Stimulated activated CD8-positive, alpha-beta memory T cell treated with anti-CD3 and anti-CD28 coated beads, Interleukin-4, amount 100 ng/mL, for 48 hours (primary cell): Measurements from ENCODE around the gene RASGRF1.
A peak's percentile ranks its signal among the peaks of the same experiment; 100 is the strongest.

ENCODE experiments used
- DNase-seq: peaks from one replicate; pipeline ENCODE4 v3.0.0-alpha.2; 2020

RASGRF1 gene

DNA sequence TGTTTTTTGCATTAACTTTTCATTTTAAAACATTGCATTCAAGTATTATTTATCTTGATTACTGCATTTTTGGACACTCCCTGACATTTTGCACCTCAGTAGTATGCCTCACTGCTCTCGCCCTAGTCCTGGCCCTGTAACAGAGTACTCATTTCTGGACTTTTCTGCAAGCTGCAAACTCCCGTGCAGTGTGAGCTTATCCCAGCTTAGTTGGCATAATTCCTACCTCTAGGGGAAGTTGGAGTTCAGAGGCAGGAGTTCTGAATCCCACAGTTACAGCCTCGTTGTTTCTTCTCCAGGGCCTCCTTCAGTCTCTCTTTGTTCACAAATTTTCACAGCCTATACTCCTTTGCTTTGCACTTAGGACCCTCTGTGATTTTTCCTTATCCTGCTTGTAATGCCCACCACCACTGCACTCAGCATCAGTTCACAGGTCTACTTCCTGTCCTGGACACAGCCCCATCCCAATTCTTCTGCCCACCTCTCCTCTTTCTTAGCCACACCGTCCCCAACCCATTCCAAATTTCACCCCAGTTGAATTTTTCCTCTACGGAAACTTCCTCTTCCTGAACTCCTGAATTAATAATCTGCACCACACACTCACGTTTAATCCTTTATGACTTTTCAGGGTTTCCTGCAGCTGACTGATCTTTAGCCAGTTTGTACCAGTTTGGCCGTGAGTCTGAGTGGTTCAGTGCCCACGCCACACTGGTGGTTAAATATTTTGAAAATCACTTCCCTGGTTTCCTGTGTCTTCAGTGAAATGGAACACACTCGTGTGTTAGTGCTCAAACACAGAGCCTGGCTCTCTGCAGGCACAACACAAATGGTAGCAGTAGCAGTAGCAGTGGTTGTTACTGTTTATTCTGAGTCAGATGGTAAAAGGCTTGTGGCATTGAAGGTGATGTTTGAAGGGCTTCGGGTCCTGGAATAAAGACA, 139.4 kb downstream of the RASGRF1 start:
- no peak for DNase-seq

DNA sequence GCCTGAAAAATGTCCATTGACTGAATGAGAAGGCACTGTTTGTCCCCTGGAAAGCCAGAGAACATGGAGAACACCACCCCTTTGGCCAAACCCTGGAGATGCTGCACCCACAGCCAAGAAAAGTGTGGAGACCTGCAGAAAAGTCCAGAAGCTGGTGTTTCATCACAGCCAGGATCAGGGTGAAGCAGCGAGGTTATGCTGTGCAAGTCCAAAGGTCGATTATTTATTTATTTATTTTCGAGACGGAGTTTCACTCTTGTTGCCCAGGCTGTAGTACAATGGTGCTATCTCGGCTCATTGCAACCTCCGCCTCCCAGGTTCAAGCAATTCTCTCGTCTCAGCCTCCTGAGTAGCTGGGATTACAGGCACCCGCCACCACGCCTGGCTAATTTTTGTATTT, 140.2 kb downstream of the RASGRF1 start:
- DNase-seq = no peak

DNA sequence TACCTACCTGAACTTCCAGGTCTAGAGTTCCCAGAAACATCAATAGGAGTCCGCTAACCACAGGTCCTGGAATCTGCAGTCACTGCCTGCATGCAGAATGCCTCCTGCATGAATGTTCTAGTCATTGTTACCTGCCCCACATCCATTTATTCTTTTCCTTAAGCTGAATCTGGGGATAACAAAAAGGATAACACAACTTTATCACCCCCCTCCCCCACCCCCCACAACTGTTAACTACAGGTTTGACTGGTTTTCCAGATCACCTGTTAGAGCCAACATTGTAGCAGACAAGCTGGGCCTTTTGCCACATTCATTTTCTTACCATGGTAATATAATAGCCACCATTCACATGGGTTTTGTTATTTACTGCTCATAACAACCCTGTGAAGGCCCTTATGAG, 141.1 kb downstream of the RASGRF1 start:
- no peak for DNase-seq

DNA sequence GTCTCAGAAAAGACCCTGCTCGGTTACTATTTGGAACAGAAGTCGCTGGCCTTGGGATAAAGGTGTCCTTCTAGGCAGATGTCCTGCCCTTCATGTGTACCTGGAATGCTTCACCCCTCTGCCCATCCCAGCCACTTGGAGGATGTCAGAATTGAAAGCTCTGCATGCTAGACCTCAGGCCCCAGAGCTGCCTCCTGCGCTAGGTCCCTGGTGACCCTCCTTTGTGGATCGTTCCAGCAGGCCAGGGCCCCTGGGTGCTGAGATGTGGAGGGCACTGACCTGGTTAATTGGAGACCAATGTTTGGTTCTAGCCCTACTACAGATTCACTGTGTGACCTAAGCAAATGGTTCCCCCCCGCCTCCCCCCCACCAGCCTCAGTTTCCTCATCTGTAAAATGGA, 143.1 kb downstream of the RASGRF1 start:
- DNase-seq = no peak

DNA sequence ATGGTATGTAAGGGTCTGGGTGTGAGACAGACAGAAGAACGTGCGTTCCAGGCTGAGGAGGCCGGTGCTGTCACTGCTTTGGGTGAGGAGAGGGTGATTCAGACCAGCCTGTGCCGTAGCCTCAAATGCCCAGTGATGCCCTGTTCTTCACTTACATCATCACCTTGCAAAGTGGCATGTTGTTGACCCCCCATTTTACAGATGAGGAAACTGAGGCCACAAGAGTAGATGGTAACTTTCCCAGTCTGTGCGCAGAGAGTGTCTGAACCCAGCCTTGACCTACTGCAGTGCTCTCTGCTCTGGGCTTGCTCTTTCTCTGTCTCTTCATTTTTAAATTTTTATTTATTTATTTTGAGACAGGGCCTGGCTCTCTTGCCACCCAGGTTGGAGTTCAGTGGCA, 144.1 kb downstream of the RASGRF1 start:
- no peak for DNase-seq

- DNase-seq = peak; percentile 80
Observed at GRCh38 chr15:78944669-78945407, 145.7 kb downstream of the RASGRF1 start, which contains the start of gene CTSH. CTSH (minus strand) TSS chr15:78945046; CDS start chr15:78944981, 65 bp downstream.

- DNase-seq = no peak
Observed at GRCh38 chr15:78944202-78944625, 146.4 kb downstream of the RASGRF1 start.

- DNase-seq = no peak
Observed at GRCh38 chr15:78943692-78944091, 146.9 kb downstream of the RASGRF1 start.

DNA sequence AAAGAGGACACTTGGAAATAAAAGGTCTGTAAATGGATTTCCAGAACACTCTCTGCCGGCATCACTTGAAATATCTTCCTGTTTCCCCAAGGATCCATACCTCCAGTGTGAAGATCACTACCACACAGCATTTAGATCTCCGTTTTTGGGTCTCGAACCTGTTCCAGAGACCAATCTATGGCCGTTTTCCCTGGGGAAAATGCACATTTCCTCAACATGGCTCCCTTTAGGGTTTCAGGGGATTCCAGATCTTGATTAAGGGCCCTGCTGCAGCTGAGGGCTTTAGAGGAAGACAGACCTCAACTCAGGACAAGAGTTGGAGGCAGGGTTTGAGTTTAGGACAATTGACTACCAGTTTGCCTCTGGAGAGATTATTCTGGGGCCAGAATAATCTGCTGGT, 147.8 kb downstream of the RASGRF1 start:
- no peak for DNase-seq

- DNase-seq = no peak
Observed at GRCh38 chr15:78938658-78939488, 151.7 kb downstream of the RASGRF1 start.

GRCh38 chr15:78937132-78937739, 153.3 kb downstream of the RASGRF1 start:
- no peak for DNase-seq

GRCh38 chr15:78934655-78935023, 155.9 kb downstream of the RASGRF1 start:
- no peak for DNase-seq

- no peak for DNase-seq
Observed at GRCh38 chr15:78933823-78934654, 156.5 kb downstream of the RASGRF1 start.

DNA sequence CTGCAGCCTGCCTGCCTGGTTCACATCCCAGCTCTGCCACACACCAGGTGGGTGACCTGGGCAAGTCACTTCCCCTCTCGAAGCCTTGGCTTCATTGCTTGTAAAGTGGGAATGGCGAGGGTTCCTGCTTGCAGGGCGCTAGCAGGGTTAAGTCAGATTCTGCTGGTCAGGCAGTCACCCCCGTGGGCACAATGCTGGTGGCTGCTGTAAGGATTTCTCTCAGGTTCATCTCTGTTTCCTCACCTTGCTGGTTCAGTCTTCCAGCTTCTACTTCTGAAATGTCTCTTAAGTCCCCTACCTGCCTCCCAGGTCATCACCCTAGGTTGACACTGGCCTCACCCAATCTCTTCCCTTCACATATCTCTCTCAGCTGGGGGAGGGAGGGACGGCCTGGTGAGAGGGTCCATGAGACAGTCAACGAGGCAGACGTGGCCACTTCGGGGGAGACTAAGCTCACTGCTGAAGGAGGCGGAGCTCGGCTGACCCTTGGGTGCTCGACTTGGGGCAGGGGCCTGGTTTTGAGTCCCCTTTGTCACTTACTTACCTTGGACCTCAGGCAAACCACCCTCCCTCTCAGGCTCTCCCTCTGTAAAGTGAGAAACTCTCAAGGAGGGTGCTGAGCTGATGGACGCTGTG, 157.3 kb downstream of the RASGRF1 start:
- DNase-seq = no peak

DNA sequence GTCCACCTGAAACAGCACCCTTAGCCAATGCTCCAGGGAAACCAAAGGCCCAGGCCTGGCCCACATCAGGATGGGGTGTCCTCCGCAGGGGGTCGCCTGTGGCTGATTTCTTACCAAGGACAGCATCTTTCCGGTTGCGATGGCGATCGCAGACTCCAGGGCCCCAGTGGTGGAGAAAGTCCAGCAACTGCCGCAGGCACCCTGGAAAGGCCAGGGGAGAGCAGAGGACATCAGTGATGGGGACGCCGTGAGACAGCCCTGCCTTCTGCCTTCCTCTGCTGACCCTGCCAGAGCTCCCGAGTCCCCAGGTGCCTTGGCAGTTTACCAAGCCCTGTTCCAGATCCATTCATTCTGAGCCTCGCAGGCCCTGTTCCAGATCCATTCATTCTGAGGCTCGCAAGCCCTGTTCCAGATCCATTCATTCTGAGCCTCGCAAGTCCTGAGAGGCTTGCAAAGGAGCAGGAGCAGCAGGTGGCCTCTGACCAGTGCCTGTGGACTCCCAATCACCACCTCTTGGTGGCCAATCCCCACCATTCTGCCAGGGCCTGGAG, 158.2 kb downstream of the RASGRF1 start:
- DNase-seq = no peak

GRCh38 chr15:78931439-78932257, 158.9 kb downstream of the RASGRF1 start:
- no peak for DNase-seq

GRCh38 chr15:78930577-78931388, 159.8 kb downstream of the RASGRF1 start:
- DNase-seq = no peak

- DNase-seq = no peak
Observed at GRCh38 chr15:78929536-78930264, 160.9 kb downstream of the RASGRF1 start.
